Mucosa of stomach (tissue), 1 donor: Measurements from ENCODE around the gene GPR153.

Source experiments
- H3K27me3 ChIP-seq: one replicate; pipeline ENCODE4 v1.7.0; 2013; ENCODE audit warnings: mild to moderate bottlenecking, low read length; ENCODE audit not compliant: control insufficient read depth, insufficient read depth
- H3K36me3 ChIP-seq: one replicate; pipeline ENCODE4 v1.7.0; 2013; ENCODE audit warnings: low read length; ENCODE audit not compliant: control insufficient read depth, insufficient read depth
- H3K4me1 ChIP-seq: one replicate; pipeline ENCODE4 v1.7.0; 2013; ENCODE audit warnings: mild to moderate bottlenecking, low read length; ENCODE audit not compliant: control insufficient read depth, insufficient read depth
- H3K4me3 ChIP-seq: one replicate; pipeline ENCODE4 v1.7.0; 2013; ENCODE audit warnings: low read length
- H3K9ac ChIP-seq: one replicate; pipeline ENCODE4 v1.7.0; 2013; ENCODE audit warnings: mild to moderate bottlenecking, low read length, moderate library complexity
- H3K9me3 ChIP-seq: one replicate; pipeline ENCODE4 v1.7.0; 2013; ENCODE audit warnings: mild to moderate bottlenecking, low read length, moderate library complexity; ENCODE audit not compliant: control insufficient read depth
- donor health status: Pancreatic carcinoma.

GPR153 gene

GRCh38 chr1:6298940-6299465 is 38.1 kb upstream of the GPR153 start:
- Histone ChIP-seq H3K9me3 (no peaks in the 10 kb centered on the region), H3K4me3 (no peak overlapping the region), H3K9ac (no peak overlapping the region), H3K4me1 (peaks cover 26% of the 10 kb centered on the region), H3K27me3 (no peaks in the 10 kb centered on the region), H3K36me3 (no peaks in the 10 kb centered on the region)

DNA sequence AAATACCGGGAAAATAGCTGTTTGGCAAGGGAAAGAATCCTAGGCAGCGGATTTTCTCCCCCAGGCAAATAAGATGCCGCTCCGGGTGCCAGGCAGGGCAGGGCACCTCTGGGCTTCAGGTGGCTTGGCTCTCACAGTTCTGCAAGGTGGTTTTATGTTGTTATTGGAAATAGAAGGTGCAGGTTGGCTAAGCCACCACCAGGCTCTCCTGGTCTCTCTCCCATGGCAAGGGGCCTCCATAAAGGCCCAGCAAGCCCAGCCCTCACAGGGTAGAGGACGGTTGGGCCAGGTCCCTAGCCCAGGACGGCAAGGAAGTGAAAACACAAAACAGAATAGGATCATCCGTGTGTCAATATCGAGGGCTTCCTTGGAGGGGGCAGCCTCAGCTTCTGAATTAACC is 37.6 kb upstream of the GPR153 start:
- H3K36me3 ChIP-seq: no peaks in the 10 kb centered on the region
- no peak overlapping the region for H3K4me3 ChIP-seq
- peaks cover 26% of the 10 kb centered on the region for H3K4me1 ChIP-seq
- H3K9me3 ChIP-seq: no peaks in the 10 kb centered on the region
- no peak overlapping the region for H3K9ac ChIP-seq
- no peaks in the 10 kb centered on the region for H3K27me3 ChIP-seq

- H3K9me3 ChIP-seq: no peaks in the 10 kb centered on the region
- no peaks in the 10 kb centered on the region for H3K36me3 ChIP-seq
- H3K9ac ChIP-seq: no peak overlapping the region
- no peak overlapping the region for H3K4me3 ChIP-seq
- no peaks in the 10 kb centered on the region for H3K27me3 ChIP-seq
- H3K4me1 ChIP-seq: peaks cover 22% of the 10 kb centered on the region
Observed at GRCh38 chr1:6295910-6296309, 35.0 kb upstream of the GPR153 start.

GRCh38 chr1:6294890-6295556 is 34.1 kb upstream of the GPR153 start:
- no peaks in the 10 kb centered on the region for H3K27me3 ChIP-seq
- no peak overlapping the region for H3K4me3 ChIP-seq
- H3K36me3 ChIP-seq: no peaks in the 10 kb centered on the region
- H3K9ac ChIP-seq: no peak overlapping the region
- no peaks in the 10 kb centered on the region for H3K9me3 ChIP-seq
- H3K4me1 ChIP-seq: peaks cover 13% of the 10 kb centered on the region

DNA sequence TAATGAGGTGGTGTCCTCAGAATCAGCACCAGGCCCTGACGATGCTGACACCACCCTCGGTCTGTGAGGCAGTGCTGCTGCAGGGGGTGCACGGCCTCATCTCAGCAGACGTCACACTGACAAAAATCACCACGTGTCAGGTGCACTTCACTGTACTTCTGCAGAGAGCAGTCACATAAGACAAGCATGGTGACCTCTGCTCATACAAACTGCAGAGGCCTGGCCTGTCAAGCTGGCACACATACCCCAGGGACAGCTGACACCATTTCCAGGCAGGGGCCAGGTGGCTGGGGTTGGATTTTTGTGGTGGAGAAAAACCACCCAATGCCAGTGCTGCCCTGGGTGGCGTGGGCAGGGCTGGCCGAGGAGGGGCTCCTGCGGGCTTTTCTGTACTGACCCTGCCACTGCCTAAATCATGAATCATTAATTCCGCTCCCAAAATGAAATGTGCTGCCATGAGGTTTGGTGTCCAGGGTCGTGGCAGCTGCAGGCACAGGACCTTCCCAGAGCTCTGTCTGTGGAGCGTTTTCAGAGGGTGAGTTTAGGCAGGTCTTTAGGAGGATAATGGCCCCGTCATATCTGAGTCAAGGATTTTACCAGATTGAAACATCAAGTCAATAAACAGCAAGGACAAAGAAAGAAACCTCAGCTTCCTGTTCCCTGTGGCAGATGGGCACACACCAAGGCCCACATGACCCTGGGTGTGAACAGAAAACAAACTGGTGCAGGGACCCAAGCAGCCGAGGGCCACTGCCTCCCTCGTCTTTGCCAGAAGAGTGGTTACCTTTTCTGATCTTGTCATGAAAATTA is 33.4 kb upstream of the GPR153 start:
- Histone ChIP-seq H3K4me1 (peaks cover 6% of the 10 kb centered on the region), H3K9me3 (no peaks in the 10 kb centered on the region), H3K4me3 (no peak overlapping the region), H3K27me3 (no peaks in the 10 kb centered on the region), H3K36me3 (no peaks in the 10 kb centered on the region), H3K9ac (no peak overlapping the region)

- no peaks in the 10 kb centered on the region for H3K36me3 ChIP-seq
- no peak overlapping the region for H3K4me3 ChIP-seq
- no peak overlapping the region for H3K9ac ChIP-seq
- H3K9me3 ChIP-seq: no peaks in the 10 kb centered on the region
- H3K27me3 ChIP-seq: no peaks in the 10 kb centered on the region
- peaks cover 5% of the 10 kb centered on the region for H3K4me1 ChIP-seq
Observed at GRCh38 chr1:6292102-6292501, 31.2 kb upstream of the GPR153 start.

DNA sequence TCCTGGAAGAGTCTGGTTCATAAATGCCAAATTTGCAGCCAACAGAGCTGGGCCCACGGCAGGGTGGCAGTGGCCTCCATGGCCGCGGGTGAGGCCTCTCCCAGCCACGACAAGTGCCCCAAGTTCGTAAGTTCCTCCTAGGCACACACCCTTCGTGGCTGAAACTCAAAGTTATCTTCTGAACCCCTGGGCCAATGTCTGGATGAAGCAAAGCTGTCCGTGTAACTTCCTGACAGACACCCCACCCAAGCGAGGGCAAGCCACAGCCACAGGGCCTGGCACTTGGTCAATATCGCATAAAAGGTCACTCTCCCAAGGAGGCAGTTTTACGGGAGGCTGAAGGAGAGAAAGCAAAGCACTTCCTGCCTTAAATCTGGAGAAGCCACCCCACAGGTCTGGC is 27.8 kb upstream of the GPR153 start:
- Histone ChIP-seq H3K4me3 (no peak overlapping the region), H3K9me3 (no peaks in the 10 kb centered on the region), H3K27me3 (no peaks in the 10 kb centered on the region), H3K36me3 (no peaks in the 10 kb centered on the region), H3K4me1 (peaks cover 5% of the 10 kb centered on the region), H3K9ac (no peak overlapping the region)

DNA sequence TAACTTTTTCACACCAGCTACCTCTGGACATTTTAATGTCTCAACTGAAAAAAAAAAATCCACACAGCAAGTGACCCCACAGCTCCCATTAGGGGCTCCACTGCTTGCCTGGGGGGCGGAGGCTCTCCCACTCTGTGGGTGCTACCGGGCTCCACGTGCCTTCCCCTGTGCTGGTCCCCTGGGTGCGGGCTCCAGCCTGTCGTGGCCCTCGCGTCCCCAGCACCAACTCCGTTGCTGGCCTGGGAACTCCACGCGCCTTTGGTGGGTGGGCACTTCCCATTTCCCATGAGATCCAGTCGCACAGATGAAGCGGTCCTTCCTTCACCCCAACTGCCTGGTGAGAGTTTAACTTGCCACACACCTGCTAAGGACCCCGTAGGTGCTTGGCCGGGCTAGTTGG is 27.1 kb upstream of the GPR153 start:
- no peak overlapping the region for H3K9ac ChIP-seq
- no peaks in the 10 kb centered on the region for H3K36me3 ChIP-seq
- no peaks in the 10 kb centered on the region for H3K9me3 ChIP-seq
- no peaks in the 10 kb centered on the region for H3K27me3 ChIP-seq
- H3K4me3 ChIP-seq: no peak overlapping the region
- peaks cover 5% of the 10 kb centered on the region for H3K4me1 ChIP-seq

- no peaks in the 10 kb centered on the region for H3K9me3 ChIP-seq
- H3K4me3 ChIP-seq: no peak overlapping the region
- no peaks in the 10 kb centered on the region for H3K27me3 ChIP-seq
- no peaks in the 10 kb centered on the region for H3K36me3 ChIP-seq
- H3K4me1 ChIP-seq: peaks cover 6% of the 10 kb centered on the region
- no peak overlapping the region for H3K9ac ChIP-seq
Observed at GRCh38 chr1:6287431-6287886, 26.6 kb upstream of the GPR153 start.

GRCh38 chr1:6287029-6287428 is 26.1 kb upstream of the GPR153 start:
- Histone ChIP-seq H3K9me3 (no peaks in the 10 kb centered on the region), H3K9ac (no peak overlapping the region), H3K4me3 (no peak overlapping the region), H3K36me3 (no peaks in the 10 kb centered on the region), H3K4me1 (peaks cover 10% of the 10 kb centered on the region), H3K27me3 (no peaks in the 10 kb centered on the region)

DNA sequence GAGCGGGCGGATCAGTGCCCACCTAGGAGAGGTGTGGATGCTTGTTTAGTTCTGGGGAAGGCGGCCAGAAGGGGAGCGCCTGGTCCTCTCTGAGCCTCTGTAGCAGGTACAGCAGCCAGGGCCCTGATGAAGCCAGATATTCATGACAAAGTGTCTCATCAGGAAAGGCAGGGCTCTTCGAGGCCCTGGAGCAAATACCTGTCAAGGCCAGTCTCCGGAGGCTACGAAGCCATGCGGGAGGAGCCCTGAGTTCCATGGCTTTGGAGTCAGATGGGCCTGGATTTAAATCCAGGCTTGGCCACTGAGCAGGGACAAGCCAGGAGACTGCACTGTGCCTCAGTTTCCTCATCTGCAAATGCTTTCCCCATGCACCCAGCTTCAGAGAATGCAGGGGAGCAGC is 25.4 kb upstream of the GPR153 start:
- Histone ChIP-seq H3K36me3 (no peaks in the 10 kb centered on the region), H3K4me3 (no peak overlapping the region), H3K9me3 (no peaks in the 10 kb centered on the region), H3K27me3 (no peaks in the 10 kb centered on the region), H3K9ac (no peak overlapping the region), H3K4me1 (peaks cover 18% of the 10 kb centered on the region)

DNA sequence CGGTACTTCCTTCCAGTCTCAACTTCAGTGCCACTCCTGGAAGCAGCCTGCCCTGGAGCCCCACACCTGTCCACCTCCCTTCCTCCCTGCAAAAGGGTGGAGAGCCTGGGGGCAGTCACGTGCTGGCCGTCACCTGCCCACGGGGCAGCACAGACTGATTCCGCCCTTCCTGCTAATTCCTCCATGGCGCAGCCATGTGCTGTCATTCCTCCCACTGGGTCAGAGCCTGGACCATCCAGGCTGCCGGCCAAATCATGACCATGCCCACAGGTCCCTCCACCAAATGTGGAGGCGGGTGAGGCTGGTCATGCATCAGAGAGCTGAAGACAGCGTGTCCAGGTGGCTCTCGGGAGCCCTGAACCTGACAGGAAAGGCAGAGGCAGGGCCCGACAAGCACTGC is 24.4 kb upstream of the GPR153 start:
- Histone ChIP-seq H3K4me1 (peaks cover 21% of the 10 kb centered on the region), H3K9me3 (no peaks in the 10 kb centered on the region), H3K9ac (no peak overlapping the region)

More for the DNA sequence above, 24.4 kb upstream of the GPR153 start:
- H3K4me3 ChIP-seq: no peak overlapping the region
- no peaks in the 10 kb centered on the region for H3K27me3 ChIP-seq
- no peaks in the 10 kb centered on the region for H3K36me3 ChIP-seq
